Activated T-helper 1 cell treated with Interleukin-2 at 50 U/mL for 16 hours (primary cell): Measurements from ENCODE around the gene RECQL.
"Not testable (repeated sequence)": the region's sequence is repeated elsewhere in the genome, so short reads cannot be mapped to it uniquely, and the experiment has no call there.

Experiments
- DNase-seq: peaks from one replicate; pipeline ENCODE4 v3.0.0-alpha.2; 2020; ENCODE audit warnings: low read depth

Gene RECQL

DNA sequence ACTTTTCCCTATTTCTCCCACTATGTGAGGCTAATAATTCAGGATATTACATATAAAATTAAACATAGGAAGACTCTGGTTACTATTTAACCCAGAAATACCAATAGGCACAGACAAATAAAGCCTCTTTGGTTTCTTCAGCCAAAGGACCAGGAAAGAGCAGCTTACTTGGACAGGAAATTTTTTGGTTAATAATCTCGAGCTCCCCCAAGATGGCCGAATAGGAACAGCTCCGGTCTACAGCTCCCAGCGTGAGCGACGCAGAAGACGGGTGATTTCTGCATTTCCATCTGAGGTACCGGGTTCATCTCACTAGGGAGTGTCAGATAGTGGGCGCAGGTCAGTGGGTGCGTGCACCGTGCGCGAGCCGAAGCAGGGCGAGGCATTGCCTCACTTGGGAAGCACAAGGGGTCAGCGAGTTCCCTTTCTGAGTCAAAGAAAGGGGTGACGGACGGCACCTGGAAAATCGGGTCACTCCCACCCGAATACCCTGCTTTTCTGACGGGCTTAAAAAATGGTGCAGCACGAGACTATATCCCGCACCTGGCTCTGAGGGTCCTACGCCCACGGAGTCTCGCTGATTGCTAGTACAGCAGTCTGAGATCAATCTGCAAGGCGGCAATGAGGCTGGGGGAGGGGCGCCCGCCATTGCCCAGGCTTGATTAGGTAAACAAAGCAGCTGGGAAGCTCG lies 82.3 kb downstream of the RECQL start:
- DNase-seq = not testable (repeated sequence)
